CD1c-positive myeloid dendritic cell (primary cell): ENCODE results near the gene HOXA7.

ENCODE experiments used
- DNase-seq: peaks from one replicate; pipeline ENCODE4 v3.0.0-alpha.2; 2016; ENCODE audit errors: extremely low spot score

HOXA7 gene

DNA sequence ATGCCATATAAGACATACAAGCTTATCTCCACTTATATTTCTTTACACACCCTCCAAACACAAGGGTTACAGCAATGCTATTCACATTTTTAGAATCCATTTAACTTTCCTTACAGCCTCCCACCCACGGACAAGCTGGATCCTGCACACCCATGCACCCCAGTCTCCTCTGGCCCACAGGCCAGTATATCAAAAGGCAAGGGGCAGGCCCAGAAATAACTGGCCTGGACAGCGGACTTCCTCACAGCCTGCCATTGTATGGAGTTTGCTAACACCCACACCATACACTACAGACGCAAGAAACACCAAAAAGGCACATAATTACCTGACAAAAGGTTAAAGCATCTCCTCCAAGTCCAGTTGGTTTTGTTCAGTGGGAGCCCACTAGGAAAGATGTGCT is 37.9 kb downstream of the HOXA7 start:
- DNase-seq: no peak

DNA sequence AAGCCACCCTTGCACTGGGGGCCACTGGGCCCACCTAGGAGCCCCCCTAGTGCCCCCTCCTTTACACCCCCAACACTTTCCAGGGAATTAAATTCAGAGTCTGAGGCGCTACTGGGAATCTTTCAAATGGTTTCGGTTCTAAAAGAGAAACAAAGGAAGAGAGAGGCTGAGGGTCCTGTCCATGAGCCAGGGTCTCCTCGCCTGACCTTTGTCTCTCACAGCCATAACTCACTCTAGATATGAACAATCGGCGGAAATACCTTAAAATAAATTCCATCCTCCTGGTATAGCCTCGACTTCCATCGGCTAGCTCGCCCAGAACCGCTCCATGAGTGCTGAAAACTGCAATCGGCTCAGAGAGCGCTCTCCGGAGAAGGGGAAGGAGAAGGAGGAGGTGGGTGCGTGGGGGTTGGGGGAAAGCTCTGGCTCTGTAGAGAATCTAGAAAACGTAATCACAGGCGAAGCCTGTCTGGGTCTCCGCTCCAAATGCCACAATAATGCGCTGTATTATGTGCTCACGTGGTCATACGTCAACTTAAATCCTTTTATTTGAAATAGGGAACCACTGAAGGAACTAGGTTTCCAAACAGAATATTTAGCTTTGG is 38.5 kb downstream of the HOXA7 start:
- no peak for DNase-seq

DNA sequence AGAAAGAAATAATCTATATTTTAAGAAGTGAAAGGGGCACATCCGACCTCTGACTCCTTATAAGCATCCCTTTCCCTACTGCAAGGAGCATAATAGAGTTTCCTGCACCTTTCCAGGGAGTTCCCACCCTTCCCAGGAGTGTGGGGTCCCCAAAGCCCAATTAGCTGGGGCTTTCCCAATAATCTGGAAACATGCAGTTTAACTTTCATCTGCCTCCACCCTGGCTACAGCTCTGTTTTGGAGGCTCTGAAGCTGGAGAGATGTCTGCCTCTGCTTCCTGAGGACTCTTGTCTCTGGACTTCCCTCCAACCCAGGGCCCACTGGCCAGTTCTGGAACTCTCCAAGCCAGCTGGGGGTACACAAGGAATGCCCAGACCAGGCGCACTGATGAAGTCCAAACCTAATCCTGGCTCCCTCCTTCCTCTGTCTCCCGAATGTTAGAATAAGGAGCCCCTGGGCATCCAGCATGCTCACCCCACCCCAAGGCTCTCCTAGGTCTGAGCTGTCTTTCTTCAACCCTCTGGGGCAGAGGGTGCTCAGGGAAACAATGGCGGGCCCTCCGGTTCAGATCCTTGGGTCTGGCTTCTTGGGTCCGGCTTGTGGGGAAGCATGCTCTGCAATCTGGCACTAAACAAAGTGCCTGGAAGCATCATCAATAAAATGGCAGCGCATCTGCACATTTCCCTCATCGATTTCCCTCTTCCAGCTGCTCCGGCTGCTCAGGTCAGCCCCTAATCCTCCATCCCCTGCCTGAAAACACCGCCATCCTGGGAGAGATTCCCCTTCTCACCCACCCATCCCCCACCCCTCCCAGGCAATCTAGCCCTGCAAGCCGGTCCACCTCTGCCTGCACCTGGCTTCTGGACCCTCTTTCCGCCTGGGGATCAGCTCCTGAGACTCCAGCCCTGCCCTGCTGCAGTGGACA is 39.3 kb downstream of the HOXA7 start:
- DNase-seq: no peak

DNA sequence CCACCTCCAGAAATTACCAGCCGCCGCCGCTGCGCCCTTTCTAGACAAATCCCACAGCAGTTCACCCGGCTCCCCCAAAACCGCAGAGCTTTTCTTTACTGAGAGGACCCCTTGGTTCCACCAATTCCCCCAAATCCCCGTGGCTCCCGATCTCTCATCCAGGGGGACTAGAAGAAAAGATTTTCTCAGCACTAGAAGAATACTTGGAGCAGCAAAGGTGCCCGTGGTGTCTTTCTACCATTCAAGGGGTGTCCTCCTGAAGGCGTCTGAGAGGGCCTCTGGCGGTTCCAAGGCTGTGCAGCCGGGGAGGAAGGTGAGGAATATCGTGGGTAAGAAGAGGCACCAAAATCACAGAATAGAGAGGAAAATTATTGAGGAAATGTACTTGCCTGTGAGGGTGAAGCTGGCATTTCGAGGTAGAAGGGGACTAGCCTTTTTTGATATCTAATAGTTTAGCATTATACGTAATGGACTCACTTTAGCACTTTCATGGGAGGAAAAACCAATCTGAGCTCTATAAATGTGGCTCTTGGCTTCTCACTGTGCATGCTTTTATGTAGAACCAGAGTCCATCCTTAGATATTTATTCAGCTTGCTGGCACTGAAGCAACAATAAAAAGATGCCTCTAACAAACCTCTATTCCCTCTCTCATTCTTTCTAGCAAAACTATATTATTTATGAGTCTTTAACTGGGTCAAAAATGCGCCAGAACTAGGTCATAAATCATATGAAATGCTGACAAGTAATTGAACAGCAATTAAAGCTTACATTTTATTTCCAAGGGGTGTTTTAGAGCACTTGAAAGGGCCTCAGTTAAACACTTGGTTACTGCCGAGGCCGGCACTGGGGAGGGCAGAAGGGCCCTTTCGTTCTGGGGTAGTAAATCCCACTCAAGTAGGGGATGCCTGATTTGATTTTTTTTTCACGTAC is 40.2 kb downstream of the HOXA7 start:
- no peak for DNase-seq

DNA sequence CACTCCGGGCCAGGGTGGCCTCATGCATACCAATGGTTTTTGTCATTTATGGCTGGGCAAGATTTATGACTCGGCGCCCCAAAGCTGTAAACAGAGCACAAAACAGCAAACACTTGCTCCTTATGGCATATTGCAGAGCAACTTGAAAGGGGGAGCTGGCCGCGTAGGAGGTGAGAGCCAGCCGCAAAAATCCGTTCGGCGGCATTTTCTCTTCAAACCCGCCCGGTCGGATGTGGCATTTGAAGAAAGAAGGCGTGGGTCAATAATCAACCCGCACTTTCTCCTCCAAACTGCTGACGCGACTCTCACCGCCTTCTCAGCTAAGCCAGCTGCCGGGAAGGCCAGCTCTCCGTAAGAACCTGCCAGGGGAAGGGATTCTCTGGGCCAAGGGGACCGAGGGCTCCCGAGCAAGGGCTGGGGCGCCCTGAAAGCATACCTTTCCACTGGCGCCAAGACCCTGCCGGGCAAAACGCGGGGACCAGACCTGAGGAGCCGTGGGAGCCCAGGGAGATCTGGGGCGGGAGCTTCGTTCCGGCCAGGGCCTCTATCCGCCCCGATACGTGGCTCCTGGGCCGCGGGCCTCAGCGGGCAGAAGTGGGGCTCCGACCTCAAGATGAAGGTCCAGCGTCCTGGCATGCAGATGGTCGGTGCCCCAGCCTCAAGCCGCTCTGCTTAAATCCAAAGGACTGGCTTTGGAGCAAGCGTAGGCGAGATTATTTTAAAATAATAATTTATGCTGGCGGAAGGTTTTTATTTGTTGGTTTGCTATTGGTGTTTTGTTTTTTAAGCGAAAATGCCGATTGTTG is 41.1 kb downstream of the HOXA7 start:
- DNase-seq: no peak

DNA sequence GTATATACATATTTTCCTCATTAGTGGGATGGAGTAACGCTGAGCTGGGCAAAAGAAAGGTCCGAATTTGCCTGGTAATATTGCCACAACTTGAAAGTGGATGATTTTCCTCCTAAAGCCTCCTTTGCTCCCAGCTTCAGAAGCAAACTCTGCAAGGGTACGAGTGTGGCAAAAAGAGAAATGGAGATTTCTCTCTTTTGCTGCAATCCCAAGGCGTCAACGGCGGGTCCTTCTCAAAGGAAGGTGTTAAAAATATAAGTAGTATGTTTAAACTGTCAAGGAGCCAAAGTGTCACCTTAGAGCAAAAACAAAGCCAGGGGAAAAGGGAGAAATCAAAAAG is 41.6 kb downstream of the HOXA7 start:
- no peak for DNase-seq

DNA sequence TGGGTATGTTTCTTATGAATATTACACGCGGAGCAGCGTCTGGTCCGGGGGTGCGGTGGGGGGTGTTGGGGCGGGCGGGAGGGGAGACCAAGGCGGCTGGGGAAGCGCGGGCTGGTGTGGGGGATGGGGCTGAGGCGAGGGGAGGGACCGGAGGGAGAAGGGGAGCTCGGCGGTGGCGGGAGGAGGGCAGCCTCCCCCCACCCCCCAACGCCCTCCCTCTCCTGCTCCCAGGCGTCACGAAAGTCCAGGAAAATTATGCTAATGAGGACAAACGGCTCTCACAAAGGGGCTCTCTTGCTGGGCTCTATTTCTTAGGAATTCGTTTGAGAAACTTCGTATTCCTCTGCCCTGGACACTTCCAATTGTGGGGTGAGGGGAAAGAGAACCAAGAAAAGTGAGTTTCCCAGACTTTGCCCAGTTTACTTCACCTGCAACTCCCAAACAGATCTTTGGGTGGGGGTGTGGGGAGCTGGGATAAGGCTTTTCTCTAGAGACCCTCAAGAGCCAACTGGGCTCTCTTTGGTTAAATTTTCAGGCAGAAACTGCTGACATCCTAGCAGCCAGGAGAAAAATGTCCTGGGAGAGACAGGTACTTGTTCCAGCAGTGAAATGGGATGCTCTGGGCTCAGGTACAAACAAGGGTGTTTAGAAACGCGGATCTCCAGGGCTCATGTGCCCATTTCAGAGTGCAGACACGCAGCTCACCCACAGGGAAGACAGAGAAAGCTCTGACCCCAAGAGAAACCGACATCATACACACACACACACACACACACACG is 42.3 kb downstream of the HOXA7 start:
- no peak for DNase-seq

DNA sequence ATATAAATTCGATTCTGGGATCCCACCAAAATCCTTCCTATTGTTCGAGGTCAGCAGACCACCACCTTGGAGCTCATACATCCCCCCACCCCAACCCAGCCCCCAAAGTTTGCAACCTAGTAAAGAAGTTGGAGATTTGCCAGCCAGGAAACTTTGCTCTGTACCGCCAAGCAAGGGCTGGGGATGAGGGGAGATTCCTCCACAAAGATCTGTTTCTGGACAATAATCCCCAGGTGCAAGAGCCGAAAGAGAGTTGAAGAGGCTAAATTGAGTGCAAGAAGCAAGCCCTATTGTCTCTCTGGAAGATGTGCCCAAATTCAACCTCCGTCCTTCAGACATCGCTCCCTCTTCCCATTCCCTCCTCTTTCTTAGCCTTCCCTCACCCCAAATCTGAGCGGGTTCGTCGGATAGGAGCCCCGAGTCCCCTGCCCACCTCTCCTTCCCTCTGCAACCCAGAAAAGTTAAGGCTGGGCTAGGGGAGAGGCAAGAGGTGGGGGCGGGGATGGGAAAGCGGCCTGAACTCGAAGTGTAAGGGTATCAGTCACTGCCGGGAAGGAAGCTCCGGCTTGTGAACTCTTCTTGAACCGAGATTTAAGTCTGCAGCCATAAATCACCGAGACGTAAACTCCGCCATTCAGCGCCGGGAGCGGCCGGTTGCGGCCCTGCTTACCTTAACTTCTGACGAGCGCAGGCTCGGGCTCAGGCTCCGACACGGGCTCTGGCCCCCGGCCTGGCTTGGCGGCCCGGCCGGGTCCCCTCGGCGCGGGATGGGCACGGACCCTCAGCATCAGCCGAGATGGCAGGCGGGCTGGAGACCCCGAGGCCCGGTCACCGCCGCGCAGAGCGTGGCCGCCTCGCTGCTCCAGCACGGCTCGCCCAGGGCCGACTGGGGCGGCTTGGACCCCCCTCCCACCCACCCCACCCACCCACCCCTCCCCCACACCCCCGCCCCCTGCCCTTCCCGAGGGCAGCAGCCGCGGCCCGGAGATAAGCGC is 43.2 kb downstream of the HOXA7 start:
- DNase-seq: no peak

DNA sequence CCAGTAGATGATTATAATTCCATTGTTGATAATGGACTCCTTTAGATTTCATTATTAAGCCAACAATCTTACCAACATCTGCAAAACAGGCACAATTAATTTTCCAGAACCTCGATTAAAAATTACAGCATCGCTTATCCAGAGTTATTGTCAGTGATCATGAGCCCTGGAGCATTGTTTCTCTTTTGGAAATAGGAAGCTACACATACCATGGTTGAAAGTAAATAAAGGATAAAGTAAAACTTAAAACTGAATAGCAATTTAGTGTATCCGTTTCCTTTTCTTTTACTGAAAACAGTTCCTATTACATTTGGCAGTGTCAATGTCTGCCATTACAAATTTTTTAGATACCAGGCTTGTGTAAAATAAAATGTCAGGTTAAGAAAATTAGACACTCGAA is 44.1 kb downstream of the HOXA7 start:
- no peak for DNase-seq

DNA sequence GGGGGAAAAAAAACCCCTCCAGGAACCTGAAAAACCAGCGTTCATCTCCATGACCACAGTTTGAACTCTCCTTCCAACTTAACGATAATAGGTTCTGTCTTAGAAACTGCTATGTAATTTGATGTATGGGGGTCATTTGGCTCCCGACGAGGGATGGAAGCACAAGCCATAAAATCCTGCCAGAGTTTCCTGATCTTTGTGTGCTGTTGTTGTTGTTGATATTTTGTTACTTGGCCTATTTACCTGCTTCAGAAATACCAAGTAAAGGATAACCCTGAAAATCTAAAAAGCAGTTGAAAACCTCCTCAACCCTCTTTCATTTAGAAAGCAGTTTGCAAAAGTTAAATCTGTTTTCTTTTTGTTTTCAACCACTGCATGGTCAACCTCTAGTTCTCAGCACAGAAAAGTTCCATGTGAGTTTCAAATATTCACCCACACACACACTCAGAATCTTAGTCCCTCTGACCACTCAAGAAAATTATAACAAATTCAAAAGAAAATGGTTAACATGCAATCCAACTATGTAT is 44.7 kb downstream of the HOXA7 start:
- no peak for DNase-seq

DNA sequence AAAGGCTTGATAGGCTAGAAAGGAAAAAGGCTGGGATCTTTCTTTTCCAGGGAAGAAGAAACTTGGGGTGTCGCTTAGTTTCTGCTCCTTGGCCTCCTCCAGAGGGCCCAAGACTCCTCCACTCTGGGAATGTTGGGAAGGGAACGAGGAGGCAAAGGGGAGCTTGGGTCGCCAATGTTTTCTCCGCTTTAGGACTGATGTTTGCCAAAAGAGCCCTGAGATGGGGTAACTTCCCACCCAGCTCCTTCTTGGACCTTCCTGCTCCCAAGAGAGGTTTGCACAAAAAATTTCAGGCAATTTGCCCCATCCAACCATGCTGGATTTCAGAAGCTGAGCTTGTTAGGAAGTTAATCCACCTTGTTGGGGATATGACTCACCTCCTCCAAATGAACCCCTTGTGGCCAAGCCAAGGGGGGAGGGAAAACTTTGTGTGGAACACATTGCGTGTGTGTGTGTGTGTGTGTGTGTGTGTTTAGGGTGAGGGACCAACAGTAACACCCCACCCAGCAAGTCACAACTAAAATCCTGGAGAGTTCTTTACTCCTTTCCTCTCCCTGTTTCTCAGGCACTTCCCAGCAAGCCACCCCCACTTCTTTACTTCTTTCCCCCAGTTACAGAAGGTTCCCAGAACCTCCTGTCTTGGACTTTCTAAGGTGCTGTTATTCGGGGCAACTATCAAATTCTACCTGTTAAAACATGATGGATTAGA is 45.3 kb downstream of the HOXA7 start:
- no peak for DNase-seq

DNA sequence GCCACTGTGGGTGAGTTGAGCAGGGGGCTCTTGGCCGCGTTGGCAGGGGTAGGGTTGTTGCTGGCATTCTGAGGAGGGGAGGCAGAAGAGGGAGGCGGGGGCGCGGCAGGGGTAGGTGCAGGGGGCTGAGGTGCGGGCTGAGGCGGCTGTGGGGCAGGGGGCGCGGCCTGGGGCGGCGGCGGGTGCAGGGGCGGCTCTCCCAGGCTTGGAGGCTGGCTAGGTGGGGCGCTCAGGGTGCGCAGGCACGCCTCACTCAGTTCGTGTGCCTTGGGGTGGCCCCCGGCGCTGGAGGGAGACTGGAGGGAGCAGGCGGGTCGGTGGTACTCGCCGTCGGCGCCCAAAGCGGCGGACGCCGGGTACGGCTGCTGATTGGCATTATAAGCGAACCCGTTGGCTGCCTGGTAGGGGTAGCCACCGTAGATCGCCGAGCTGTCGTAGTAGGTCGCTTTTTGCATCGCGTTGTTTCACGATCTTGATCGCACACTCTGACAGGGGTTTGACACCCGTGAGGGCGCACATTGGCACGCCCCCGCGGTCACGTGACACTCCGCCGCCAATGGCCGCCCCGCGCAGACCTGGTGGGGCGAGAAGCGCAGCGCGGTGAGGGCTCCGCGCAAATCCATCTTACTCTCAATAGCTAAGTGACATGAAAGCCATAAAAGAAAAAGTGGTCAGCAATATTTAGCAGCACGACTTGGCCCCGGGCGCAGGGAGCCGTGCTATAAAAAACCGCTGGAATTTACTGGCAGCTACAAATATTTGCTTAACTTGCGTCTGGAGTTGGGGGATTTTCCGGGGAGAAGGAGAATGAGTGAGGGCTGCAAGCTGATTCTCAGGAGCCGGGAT is 46.1 kb downstream of the HOXA7 start:
- no peak for DNase-seq

DNA sequence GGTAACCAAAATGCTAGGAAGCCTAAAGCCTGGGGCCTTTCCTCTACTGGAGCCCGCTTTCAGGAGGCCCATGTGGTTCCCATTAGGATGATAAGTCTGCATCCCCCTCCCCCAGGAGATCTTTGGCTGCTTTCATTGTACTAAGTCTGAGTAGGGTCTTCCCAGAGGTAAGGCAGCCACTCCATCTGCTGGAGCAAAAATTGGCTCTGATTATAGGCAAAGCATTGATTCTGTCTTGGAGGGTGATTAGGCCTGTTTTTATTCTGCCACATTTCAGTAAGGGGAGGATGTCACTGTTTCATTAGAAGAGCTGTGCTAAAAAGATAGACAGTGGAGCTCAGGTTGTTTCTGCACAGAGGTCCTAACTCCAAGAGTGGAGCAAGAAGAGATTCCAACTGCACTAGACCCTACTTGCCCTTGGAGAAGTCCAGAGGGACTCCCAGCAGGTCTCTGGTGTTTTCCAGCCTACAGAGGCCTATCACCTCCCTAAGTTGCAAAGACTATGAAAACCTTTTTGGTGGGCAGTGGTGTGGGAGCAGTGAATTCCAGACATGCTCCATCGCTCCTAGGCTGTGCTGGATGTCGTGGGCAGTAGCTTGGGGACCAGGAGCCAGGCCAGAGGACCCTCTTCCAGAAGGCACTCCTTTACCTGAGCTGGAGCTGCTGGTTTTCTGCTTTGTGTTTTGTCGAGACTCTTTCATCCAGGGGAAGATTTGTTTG is 46.8 kb downstream of the HOXA7 start:
- DNase-seq: no peak

DNA sequence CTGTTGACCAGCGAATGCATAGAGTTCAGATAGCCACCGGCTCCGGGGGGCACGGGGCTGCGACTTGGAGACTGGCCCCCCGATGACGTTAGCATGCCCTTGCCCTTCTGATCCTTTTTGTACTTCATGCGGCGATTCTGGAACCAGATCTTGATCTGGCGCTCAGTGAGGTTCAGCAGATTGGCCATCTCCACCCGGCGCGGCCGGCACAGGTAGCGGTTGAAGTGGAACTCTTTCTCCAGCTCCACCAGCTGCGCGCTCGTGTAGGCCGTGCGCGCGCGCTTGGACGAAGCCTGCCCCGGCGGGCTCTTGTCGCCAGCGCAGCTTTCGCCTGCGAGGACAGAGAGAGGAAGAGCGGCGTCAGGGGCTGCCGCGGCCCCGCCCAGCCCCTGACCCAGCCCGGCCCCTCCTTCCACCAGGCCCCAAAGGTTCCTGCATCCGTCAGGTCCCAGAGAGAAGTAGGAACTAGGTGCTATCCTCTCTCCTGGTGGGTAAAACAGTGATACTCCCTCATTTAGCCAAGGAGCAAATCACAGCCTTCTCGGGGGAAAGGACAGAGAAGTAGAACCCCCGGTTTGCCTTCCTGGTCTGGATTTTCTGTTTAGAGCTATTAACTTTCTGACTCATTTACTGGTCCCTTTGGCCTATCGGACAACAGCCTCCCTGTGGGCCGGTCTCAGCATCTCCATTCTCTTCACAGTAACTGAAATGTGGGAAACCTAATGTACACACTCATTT is 47.9 kb downstream of the HOXA7 start:
- DNase-seq: no peak

DNA sequence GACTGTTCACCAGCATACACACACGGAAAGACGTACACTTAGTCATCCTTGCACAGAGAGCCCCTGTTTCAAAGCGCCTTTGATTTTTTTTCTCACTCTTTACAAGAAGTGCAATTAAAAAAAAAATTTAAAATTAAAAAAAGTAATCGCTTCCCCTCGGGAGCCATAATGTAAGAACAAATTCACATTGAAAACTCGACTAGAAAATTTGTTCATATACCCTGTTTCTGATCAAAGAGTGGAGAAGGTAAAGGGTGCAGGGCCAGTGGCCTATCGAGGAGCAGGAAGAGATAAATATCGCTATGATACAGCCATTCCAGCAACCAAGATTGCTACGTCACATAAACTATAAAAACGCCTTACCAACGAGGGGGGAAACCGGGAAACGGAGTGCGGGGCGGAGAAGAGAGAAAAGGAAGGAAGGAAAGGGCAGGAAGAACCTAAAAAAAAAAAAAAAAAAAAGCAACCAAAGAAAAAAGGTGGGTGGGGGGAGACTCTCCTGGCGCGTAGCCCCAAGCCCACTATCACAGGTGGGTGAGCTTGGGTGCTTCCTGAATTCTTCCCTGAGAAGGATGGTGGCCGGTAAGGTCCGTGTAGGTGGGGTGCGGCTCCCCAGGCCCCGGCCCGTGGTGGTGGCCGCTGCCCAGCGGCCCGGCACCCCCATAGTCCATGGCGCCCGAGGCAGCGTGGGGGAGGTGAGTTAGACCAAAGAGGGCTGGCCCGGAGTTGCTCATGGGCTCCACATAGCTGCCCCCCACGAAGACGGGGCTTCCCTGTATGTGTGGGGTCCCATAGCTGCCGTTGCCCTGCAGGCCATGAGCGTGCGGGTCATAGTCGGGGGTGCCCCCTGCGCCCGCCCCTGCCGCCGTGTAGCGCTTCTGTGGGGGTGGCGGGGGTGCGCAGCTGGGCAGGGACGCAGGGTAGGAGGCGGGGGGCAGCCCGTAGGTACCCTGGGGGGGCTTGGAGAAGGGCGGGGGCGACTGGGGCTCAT is 48.8 kb downstream of the HOXA7 start:
- DNase-seq: no peak
